Fibroblast of peridontal ligament (primary cell): ENCODE measurements around the gene GSTM1.
A peak's percentile ranks its signal among the peaks of the same experiment; 100 is the strongest.

Source experiments
- DNase-seq: peaks from one replicate; pipeline ENCODE4 v3.0.0-alpha.2; 2010; ENCODE audit errors: extremely low read depth

Gene GSTM1

GRCh38 chr1:109687641-109688499, at the start of gene GSTM1:
GSTM1 (plus strand) TSS chr1:109687817; CDS start chr1:109687874, 57 bp downstream.
- no peak for DNase-seq

DNA sequence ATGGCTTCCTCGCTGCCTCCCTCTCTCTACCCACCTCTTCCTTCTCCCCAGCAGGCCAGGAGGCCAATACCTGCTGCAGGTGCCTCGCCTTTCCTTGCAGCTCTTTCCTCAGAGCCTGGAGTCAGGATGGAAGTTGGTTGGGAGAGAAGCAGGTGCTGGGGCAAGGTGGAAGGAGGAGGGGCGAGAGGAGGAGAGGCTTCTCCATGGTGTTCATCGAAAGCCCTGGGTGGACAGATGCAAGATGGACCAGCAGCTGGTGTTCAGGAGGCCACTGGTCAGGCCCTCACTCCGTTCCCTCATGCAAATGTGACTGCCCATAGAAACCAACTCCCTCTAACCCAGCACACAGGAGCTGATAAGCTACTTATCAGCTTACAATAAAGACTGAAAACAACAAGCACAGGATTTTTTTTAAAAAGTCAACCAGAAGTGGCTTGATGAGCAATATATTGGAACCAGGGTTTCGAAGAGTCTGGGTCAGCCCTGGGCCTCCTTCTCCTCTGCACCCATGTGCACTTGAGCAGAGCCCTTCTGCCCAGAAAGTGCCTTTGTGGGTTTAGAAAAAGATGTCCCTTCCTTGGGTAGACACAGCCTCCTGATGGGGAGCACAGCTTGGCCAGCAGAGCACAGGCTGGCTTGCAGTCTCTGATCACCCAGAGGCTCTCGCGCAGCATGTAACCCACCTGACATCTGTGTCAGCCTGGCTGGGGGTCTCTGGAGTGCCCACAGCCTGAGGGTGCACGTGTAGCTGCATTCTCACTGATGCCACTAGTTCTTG, 48.4 kb upstream of the GSTM1 start:
- DNase-seq = no peak

DNA sequence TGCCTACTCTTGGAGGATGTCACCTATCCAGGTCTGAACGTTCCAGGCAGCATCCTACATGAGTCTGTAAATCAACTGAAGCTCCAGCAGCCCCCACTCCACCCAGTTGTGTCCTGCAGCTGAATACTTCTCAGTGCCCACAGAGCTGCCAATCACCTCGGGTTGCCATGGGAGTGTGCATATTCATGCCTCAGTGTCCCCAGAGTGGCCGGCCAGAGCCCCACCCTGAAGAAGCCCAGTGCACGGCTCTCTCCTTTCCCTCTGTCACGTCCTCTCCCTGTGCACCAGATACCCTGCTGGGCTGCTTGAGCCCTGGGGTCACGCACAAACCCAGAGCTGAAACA, 47.8 kb upstream of the GSTM1 start:
- no peak for DNase-seq

GRCh38 chr1:109640285-109640865, 47.2 kb upstream of the GSTM1 start:
- peak; percentile 62 for DNase-seq

GRCh38 chr1:109641078-109641740, 46.4 kb upstream of the GSTM1 start:
- DNase-seq = no peak

DNA sequence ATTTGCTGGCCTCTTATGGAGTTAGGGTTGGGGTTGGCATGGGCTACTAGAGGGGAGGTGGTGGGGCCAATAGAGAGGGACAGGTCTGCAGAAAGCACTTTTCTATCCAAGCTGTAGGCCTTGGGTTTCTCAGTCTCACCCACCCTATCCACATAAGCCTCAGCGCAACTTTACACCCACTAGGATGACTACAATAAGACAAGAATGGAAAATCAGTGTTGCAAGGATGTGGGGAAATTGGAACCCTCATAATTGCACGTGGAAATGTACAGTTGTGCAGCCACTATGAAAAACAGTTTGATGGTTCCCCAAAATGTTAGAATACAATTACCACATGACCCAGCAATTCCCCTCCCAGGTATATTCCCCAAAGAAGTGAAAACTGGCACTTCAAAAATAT, 45.8 kb upstream of the GSTM1 start:
- DNase-seq = no peak

DNA sequence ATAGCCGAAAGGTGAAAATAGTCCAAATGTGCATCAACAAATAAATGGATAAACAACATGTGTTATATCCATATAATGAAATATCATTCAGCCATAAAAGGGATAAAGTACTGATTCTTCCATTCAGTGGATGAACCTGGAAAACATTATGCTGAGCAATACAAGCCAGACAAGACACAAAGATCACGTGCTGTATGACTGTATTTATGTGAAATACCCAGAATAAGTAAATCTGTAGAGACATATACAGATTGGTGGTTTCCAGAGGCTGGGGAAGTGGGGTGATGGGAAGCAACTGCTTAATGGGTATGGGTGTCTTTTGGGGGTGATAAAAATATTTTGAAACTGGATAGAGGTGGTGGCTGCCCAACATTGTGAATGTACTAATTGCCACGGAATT, 45.0 kb upstream of the GSTM1 start:
- peak; percentile 71 for DNase-seq

DNA sequence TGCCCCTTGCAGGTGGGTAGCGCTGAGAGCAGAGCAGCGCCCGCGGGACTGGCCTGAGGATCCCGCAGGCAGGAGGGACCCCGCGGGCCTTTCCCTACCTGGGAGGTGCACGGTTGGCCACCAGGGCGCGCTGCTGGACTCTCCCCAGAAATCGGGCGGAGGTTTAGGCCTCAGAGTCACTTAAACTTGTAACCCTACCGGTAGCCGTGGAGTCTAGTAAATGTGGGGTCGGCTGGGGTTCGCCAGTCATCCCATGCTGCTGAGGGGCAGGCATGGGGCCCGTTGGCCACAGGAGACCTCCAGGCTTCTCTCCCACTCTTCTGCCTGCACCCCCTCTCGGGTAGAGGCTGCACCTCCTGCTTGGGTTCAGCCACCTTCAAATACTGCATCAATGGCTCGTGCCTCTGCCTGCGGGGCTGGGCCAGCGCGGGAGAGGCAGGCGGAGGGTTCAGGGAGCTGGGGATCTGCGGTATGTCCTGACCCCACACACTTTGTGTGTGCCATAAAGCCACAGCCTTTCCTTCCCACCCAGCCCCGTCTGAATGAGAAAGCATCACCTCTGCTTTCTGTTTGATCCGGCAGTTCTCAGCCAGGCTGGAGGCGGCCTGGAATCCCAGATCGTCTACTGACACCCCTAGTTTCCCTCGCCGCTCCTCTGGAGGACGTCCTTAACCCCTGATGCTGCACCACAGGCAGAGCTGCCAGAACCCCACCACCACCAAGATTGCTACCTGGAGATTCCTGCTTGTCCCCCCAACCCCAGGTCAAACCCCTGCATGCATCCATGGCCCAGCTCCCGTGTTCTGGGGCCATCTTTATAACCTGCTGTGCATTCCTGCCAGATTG, 44.0 kb upstream of the GSTM1 start:
- peak; percentile 47 for DNase-seq

DNA sequence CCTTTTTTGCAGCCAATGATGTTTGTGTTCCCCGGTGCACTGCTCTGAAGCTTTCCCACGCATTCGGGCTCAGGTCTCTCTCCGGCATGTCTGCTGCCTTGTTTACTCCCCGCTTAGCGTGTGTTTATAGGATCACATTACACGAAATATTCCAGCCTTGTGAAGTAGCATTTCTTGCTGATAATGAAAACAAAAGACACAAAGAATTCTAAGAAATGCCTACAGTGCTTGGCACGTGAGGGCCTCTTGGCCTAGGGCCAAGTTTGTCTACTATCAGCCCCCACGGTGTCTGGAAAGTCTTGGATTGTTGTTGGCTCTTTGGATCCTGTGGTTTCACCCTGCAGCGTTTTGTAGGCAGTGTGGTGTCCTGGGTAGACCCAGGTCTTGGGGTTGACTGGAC, 42.9 kb upstream of the GSTM1 start:
- peak; percentile 52 for DNase-seq

DNA sequence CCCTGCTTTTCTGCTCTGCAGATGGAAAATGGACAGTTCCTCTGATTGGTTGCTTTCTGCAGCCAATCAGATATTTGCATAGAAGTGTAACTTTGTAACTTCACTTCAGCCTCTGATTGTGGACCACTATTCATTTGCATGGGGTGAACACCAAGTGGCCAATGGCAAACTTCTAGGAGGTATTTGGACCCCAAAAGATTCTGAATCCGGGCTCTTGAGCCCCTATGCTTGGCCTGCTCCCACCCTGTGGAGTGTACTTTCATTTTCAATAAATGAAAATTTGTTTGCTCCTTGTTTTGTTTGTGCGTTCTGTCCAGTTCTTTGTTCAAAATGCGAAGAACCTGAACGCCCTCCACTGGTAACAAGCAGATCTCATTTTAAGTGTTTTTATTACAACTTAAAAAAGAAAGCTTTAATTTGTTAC, 38.1 kb upstream of the GSTM1 start:
- DNase-seq = peak; percentile 84

DNA sequence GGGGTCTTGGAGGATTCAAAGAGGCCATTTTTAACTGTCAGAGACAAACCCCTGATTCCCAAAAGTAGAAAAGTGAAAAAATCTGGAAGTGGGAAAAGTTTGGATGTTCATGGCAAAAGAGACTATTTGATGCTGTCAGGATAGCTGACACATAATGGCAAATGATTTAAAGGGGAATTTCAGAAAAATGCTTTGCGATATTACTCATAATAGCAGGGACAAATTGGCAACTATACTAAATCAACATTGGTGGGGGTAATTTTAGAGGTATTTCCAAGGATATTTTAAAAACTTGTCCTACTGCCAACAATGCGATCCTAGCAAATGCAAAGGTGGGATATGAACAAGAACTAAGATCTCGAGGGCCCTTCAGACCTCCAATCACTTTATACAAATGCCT, 37.0 kb upstream of the GSTM1 start:
- no peak for DNase-seq

GRCh38 chr1:109652402-109652801, 35.2 kb upstream of the GSTM1 start:
- DNase-seq = no peak

DNA sequence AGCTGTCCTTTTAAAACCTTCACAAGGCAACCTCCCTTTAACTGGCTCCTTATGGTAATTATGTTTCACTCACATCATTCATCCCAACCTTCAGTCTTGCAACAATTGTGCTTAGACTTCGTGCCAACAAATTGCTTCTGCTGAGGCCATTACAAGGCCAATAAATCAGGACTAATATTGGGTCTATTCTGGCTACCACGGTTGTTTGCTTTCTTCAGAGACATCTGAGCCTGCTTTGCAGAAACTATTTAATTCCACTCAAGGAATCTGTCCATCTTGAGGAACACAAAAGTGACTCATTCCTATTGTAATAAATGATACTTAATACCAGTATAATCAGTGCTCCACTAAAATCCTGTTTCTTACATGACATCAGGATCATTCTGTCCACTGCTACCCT, 34.3 kb upstream of the GSTM1 start:
- no peak for DNase-seq

DNA sequence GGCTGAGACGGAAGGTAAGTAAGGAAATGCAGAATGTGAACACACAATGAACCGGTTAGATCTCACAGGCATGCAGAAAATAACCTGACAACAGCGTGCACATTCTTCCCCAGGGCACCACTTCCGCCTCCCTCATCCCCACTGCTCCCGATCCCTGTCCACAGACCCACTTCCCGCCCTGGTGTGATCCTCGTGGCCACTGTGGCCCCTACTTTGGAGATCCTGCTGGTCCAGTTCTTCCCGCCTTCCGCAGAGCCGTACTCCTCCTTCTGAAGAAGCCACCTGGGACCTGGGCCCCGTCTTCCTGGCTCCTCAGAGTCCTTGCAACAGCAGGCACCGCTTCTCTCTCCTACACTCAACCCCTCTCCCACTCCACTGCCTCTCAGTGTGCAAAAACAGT, 33.1 kb upstream of the GSTM1 start:
- DNase-seq = no peak

GRCh38 chr1:109655615-109656519, 31.8 kb upstream of the GSTM1 start, which contains the start of gene GSTM4:
GSTM4 (plus strand) TSS chr1:109656099; CDS start chr1:109656390, 291 bp downstream.
- peak; percentile 76 for DNase-seq

GRCh38 chr1:109657395-109657794, 30.2 kb upstream of the GSTM1 start:
- DNase-seq = no peak

DNA sequence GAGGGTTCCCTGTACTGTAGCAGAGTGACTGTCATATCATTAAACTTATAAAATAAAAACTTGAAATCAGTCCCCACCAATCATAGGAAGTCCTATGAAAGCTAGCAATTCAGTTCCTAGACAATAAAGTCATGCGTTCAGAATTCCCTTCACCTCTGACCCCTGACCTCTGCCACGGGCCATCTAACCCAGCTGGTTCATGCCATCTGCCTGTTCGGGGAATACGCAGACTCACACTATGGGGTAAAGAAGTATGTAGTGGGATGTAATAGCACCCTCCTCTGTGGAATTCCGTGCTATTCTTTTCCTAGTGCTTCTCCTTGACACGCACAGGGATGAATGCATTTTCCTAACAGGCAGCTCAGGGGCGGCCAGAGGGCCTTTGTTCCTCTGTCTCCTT, 29.6 kb upstream of the GSTM1 start:
- no peak for DNase-seq

GRCh38 chr1:109658533-109659042, 29.0 kb upstream of the GSTM1 start:
- DNase-seq = no peak

- no peak for DNase-seq
Observed at GRCh38 chr1:109659145-109659544, 28.5 kb upstream of the GSTM1 start.
